ENCODE results near the gene PARP9. TPM values are rescaled to one million over a fixed set of nuclear protein-coding genes. Genes with fewer than 3 reads are reported as not detected.

The PARP9 gene
- total RNA-seq, 4 donors from 2014 or later: 21.0 to 28.6 (median 24.0) TPM

DNA sequence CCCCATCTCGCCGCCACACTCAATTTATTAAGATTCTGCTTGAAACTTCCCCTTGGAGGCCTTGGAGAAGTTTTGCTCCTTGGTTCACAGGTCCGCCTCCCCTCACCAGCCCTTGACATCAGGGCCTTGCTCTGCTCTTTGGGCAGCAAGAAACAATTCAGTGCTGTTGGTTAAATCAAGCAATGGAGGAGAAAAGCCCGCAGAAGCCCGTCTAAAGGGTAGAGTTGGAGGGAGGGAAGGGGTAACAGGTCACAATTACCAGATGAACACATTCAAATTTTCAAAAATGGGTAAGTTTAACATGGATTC lies 429 bp downstream of the PARP9 start:
- TF ChIP-seq EP300 (IDR thresholded peaks at IDR 0.05) (no peak), POLR2A (IDR thresholded peaks at IDR 0.05) (no peak), POLR2AphosphoS5 (IDR thresholded peaks at IDR 0.05) (no peak)
- TF ChIP-seq, protein P1, sequence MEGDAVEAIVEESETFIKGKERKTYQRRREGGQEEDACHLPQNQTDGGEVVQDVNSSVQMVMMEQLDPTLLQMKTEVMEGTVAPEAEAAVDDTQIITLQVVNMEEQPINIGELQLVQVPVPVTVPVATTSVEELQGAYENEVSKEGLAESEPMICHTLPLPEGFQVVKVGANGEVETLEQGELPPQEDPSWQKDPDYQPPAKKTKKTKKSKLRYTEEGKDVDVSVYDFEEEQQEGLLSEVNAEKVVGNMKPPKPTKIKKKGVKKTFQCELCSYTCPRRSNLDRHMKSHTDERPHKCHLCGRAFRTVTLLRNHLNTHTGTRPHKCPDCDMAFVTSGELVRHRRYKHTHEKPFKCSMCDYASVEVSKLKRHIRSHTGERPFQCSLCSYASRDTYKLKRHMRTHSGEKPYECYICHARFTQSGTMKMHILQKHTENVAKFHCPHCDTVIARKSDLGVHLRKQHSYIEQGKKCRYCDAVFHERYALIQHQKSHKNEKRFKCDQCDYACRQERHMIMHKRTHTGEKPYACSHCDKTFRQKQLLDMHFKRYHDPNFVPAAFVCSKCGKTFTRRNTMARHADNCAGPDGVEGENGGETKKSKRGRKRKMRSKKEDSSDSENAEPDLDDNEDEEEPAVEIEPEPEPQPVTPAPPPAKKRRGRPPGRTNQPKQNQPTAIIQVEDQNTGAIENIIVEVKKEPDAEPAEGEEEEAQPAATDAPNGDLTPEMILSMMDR (IDR thresholded peaks at IDR 0.05): no peak
- Histone ChIP-seq H3K27ac (peak overlapping the region; percentile 93 to 99 (median 96)), H3K9me3 (no peaks in the 10 kb centered on the region), H3K4me3 (peak overlapping the region; percentile 73 to 93), H3K27me3 (no peaks in the 10 kb centered on the region), H3K36me3 (peaks cover 0 to 41% of the 10 kb centered on the region in 2 donors), H3K4me1 (peaks cover 0 to 79% (median 23%) of the 10 kb centered on the region in 3 donors)
- ATAC-seq: no peak
- WGBS, 2 donors (ENCODE audit: low coverage in 1 of 2): 0 to 25% methylated on average over 1 to 4 of the region's 5 CpGs

DNA sequence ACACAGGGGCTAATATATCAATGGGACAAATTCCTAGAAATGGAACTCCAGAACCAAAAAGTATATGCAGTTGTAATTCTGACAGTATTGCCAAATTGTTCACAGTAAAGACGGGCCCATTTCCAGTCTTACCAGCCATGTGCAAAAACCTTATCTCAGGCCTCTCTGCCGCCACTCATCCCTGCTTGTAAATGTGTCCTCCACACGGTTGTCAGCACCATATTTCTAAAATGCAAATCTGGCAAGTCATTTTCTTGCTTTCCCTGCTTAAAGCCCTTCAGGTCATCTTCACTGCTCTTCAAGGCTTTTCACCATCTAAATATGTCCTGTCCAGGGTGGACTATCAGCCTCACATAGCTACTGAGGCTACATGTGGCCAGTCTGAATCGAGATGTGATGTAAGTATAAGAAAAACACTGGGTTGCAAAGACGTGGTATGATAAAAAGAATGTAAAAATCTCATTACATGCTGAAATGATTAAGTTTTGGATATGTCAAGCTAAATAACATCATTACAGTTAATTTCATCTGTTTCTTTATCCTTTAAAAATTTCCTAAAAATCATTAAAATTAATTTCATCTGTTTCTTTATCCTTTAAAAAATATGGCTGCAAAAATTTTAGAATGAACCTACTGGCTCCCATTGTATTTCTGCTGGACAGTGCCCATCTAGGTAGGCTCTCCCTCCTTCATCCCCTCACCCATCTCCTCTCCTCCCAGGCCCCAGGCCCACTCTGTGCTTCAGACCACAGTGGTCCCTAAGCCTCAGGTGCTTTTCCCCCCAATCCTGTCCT lies 980 bp downstream of the PARP9 start:
- Histone ChIP-seq H3K4me3 (peak overlapping the region; percentile 73 to 93), H3K27me3 (no peaks in the 10 kb centered on the region), H3K36me3 (peaks cover 0 to 41% of the 10 kb centered on the region in 2 donors), H3K9me3 (no peaks in the 10 kb centered on the region), H3K4me1 (peaks cover 0 to 73% (median 18%) of the 10 kb centered on the region in 3 donors), H3K27ac (peak overlapping the region; percentile 93 to 99 (median 96))
- WGBS, 2 donors (ENCODE audit: low coverage in 1 of 2): 39 to 58% methylated on average over 5 of the region's 5 CpGs
- no peak for ATAC-seq
- no peak for TF ChIP-seq POLR2A (IDR thresholded peaks at IDR 0.05)
- TF ChIP-seq EP300 (IDR thresholded peaks at IDR 0.05): no peak
- TF ChIP-seq POLR2AphosphoS5 (IDR thresholded peaks at IDR 0.05): no peak
- TF ChIP-seq, protein P1 (IDR thresholded peaks at IDR 0.05): no peak

DNA sequence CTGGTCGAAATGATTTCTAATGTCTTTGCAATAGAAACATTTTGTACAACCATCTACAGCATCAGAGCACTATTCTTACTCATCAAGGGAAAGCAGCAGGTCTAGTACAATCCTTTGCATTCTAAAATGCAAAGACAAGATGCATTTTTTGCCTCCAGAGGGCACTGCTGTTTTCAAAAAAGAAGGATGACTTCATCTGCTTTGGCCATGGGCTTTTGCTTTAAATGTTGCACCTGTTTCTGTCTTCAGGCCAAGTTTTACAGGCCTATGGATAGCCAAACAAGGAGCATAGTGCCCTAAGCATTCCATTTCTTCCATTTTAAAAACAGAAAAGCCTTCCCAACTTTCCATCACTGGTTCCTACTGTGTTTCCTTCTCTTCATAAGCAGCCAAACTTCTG lies 3.4 kb downstream of the PARP9 start:
- H3K4me1 ChIP-seq: peaks cover 0 to 49% (median 12%) of the 10 kb centered on the region in 3 donors
- H3K4me3 ChIP-seq: no peak overlapping the region
- H3K27ac ChIP-seq: no peak overlapping the region
- peaks cover 0 to 43% of the 10 kb centered on the region in 2 donors for H3K36me3 ChIP-seq
- WGBS, 2 donors (ENCODE audit: low coverage in 1 of 2): 75% methylated on average over 1 of the region's 1 CpG; no CpG with 5 or more reads in 1 of the 2 donors
- no peaks in the 10 kb centered on the region for H3K9me3 ChIP-seq
- no peaks in the 10 kb centered on the region for H3K27me3 ChIP-seq
- no peak for ATAC-seq
- no peak for TF ChIP-seq EP300 (IDR thresholded peaks at IDR 0.05)
- TF ChIP-seq POLR2A (IDR thresholded peaks at IDR 0.05): no peak
- no peak for TF ChIP-seq POLR2AphosphoS5 (IDR thresholded peaks at IDR 0.05)
- TF ChIP-seq, protein P1 (IDR thresholded peaks at IDR 0.05): peak; percentile 40 to 66 (median 60)

DNA sequence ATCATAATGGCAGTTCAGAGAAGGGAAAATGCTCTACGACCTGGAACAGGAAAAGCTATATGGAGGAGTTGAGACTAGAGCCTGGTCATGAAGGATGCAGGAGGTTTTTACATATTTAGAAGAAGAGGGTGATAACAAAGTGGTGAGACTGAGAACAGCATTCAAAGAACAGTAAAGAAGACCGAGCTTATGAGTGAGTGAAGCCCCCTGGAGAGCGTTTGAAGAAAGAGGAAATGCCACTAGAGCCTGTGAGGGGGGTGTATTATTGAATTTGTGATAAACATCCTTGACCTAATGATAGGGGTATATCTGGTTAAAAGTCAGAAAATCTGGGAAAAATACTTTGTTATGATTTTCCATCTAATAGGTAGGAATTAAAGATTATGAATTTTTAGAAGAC lies 4.2 kb downstream of the PARP9 start:
- ATAC-seq: no peak
- peaks cover 0 to 41% (median 7%) of the 10 kb centered on the region in 3 donors for H3K4me1 ChIP-seq
- peaks cover 0 to 50% of the 10 kb centered on the region in 2 donors for H3K36me3 ChIP-seq
- H3K27me3 ChIP-seq: no peaks in the 10 kb centered on the region
- 72 to 90% methylated on average over 3 of the region's 3 CpGs for WGBS, 2 donors (ENCODE audit: low coverage in 1 of 2)
- H3K27ac ChIP-seq: no peak overlapping the region
- TF ChIP-seq POLR2A (IDR thresholded peaks at IDR 0.05): no peak
- TF ChIP-seq, protein P1 (IDR thresholded peaks at IDR 0.05): no peak
- TF ChIP-seq POLR2AphosphoS5 (IDR thresholded peaks at IDR 0.05): no peak
- TF ChIP-seq EP300 (IDR thresholded peaks at IDR 0.05): no peak
- H3K4me3 ChIP-seq: no peak overlapping the region
- H3K9me3 ChIP-seq: no peaks in the 10 kb centered on the region

DNA sequence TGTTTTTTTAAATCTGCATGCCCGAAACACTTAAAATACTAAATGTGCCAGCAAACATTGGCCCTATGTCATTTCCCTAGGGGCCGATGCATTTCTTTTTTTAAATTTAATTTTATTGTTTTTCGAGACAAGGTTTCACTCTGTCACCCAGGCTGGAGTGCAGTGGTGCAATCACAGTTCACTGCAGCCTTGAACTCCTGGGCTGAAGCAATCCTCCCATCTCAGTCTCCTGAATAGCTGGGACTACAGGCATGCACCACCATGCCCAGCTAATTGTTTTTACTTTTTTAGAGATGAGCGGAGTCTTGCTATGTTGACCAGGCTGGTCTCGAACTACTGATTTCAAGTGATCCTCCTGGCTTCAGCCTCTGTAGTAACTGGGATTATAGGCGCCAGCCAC lies 5.5 kb downstream of the PARP9 start:
- Histone ChIP-seq H3K4me3 (no peak overlapping the region), H3K9me3 (no peaks in the 10 kb centered on the region), H3K4me1 (peaks cover 0 to 42% (median 7%) of the 10 kb centered on the region in 3 donors), H3K27me3 (no peaks in the 10 kb centered on the region), H3K36me3 (peaks cover 0 to 63% of the 10 kb centered on the region in 2 donors), H3K27ac (no peak overlapping the region)
- no peak for TF ChIP-seq POLR2A (IDR thresholded peaks at IDR 0.05)
- TF ChIP-seq EP300 (IDR thresholded peaks at IDR 0.05): no peak
- TF ChIP-seq POLR2AphosphoS5 (IDR thresholded peaks at IDR 0.05): no peak
- TF ChIP-seq, protein P1 (IDR thresholded peaks at IDR 0.05): no peak
- ATAC-seq: no peak
- WGBS, 2 donors (ENCODE audit: low coverage in 1 of 2): 90 to 92% methylated on average over 3 to 6 of the region's 6 CpGs

Data from gastroesophageal sphincter (tissue), 4 donors.